IgD-negative memory B cell (primary cell): ENCODE measurements around the gene GSTT4. TPM values are rescaled to one million over a fixed set of nuclear protein-coding genes. Genes with fewer than 3 reads are reported as not detected.
"Not testable (repeated sequence)": the region's sequence is repeated elsewhere in the genome, so short reads cannot be mapped to it uniquely, and the experiment has no call there.

Experiments used
- H3K27ac Mint-ChIP-seq, 3 donors: one replicate each; pipeline ENCODE4 v1.8.0; 2020 to 2022; ENCODE audit warnings: mild to moderate bottlenecking in 3 of 3, mixed read lengths in 3 of 3, moderate library complexity in 1 of 3
- H3K27me3 Mint-ChIP-seq: one replicate; pipeline ENCODE4 v1.8.0; 2021; ENCODE audit warnings: mixed read lengths
- H3K36me3 Mint-ChIP-seq: one replicate; pipeline ENCODE4 v1.8.0; 2020; ENCODE audit warnings: mild to moderate bottlenecking, mixed read lengths
- H3K4me1 Mint-ChIP-seq, 3 donors: one replicate each; pipeline ENCODE4 v1.8.0; 2020 to 2022; ENCODE audit warnings: mixed read lengths in 3 of 3, mild to moderate bottlenecking in 1 of 3
- H3K4me3 Mint-ChIP-seq, 4 donors: one replicate each; pipeline ENCODE4 v1.8.0; 2020 to 2022; ENCODE audit warnings: mild to moderate bottlenecking in 4 of 4, mixed read lengths in 4 of 4, moderate library complexity in 3 of 4
- H3K9me3 Mint-ChIP-seq, 3 donors: one replicate each; pipeline ENCODE4 v1.8.0; 2020 to 2021; ENCODE audit warnings: mixed read lengths in 3 of 3, mild to moderate bottlenecking in 1 of 3
- polyA plus RNA-seq: library from polyadenylated mRNA; unstranded; fragments of 300-500 nt; fragmentation: Illumina TruSeq; gene quantifications from one replicate; pipeline ENCODE4 v1.2.3, GENCODE V29; 2021

The GSTT4 gene
- polyA plus RNA-seq: not detected

DNA sequence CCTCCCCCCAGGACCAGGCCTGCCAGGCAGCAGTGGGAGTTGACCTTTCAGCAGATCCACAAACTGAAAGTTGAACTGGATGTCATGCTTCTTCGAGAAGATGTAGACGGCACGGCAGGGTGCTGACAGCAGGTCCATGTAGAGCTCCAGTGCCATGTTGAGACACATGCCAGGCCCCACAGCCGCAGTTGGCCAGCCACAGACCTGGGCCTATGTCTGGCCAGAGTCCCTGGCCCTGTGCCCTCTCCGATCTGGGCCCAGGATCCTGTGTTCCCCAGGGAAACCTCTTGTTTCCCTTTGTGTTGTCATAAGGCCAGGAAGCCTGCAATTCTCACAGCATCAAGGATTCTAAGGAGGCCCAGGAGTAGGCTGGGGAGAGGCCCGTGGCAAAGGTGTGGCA lies at the start of gene GSTT4:
Gene GSTT4 (minus strand): TSS at position 253 of the 400 bp plus-strand sequence. CDS start 97 bp downstream, at position 156.
- no peaks in the 10 kb centered on the region for H3K27me3 Mint-ChIP-seq

DNA sequence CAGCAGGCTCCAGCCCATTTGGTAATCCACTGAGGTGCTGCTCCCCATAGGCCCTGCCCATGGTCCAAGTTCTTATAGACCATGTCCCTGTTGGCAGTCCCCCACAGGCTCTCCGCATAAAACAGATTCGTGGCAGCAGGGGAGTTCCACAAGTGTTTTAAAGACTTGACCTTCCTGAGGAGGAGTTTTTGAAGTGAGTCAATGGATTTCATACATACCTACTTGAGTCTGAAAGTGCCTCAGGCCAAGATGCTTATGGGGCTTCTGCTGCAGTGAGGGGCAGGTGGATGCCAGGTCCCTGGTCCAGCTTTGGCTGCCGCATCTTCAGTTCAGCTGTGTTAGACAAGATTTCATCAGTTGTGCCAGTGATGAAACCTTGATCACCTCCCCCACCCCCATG lies 49.1 kb upstream of the GSTT4 start:
- no peaks in the 10 kb centered on the region for H3K9me3 Mint-ChIP-seq
- no peak overlapping the region for H3K27ac Mint-ChIP-seq
- peaks cover 0 to 7% (median 3%) of the 10 kb centered on the region in 3 donors for H3K4me1 Mint-ChIP-seq
- H3K36me3 Mint-ChIP-seq: peaks cover under 1% of the 10 kb centered on the region
- H3K4me3 Mint-ChIP-seq: no peak overlapping the region
- H3K27me3 Mint-ChIP-seq: no peaks in the 10 kb centered on the region

More for the DNA sequence above, at the start of gene GSTT4:
- Mint-ChIP-seq H3K4me3 (no peak within 1 kb of the TSS), H3K36me3 (peaks cover 3% of the 10 kb centered on the region), H3K9me3 (no peaks in the 10 kb centered on the region), H3K4me1 (peaks cover 0 to 2% (median under 1%) of the 10 kb centered on the region in 3 donors), H3K27ac (peak within 1 kb of the TSS in 1 of 3 donors; percentile 11)

DNA sequence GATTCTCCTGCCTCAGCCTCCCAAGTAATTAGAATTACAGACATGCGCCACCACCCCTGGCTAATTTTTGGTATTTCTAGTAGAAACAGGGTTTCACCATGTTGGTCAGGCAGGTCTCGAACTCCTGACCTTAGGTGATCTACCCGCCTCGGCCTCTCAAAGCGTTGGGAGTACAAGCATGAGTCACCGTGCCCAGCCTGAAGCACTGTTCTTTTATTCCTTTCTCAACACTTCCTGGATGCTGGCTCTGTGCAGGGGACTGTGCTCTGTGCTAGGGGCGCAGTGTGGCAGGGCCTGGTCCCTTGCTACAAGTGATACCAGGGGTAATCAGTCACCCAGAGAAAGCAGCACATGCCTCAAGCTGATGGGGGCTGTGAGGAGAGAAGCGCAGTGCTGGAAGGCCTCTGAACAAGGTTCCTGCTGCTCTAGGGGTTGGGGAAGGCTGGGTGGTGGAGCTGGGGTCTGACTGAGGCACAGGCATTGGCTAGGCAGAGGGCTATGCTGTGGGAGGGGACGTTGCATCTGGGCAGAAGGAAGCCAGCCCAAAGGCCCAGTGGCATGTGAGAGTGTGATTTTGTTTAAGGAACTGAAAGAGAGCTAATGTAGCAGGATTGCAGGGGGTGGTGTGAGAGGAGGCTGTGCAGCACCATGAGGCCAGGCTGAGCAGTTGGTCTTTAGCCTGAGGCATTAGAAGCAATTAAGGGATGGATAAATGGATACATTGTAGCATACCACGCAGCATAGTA lies 48.4 kb upstream of the GSTT4 start:
- Mint-ChIP-seq H3K36me3 (no peaks in the 10 kb centered on the region), H3K9me3 (no peaks in the 10 kb centered on the region), H3K27me3 (no peaks in the 10 kb centered on the region), H3K27ac (no peak overlapping the region), H3K4me3 (no peak overlapping the region), H3K4me1 (peaks cover 0 to 7% (median 3%) of the 10 kb centered on the region in 3 donors)

DNA sequence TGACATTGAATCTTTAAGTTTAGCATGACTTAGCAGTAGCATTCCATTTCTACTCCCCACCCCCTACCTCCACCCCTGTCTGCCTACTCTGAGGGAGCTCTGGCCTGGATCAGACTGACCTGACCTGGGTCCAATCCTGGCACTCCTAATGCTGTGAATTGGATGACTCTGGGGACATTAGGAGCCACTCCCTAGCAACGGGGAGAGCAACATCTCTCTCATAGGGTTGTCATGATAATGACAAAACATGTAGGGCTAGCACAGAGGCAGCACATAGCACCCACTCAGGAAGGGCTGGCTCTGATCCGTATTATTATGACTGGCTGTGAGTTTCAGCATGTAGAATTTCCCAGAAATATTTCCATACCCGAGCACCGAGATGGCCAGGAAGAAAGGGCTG lies 46.3 kb upstream of the GSTT4 start:
- no peaks in the 10 kb centered on the region for H3K36me3 Mint-ChIP-seq
- no peaks in the 10 kb centered on the region for H3K27me3 Mint-ChIP-seq
- H3K4me1 Mint-ChIP-seq: peaks cover 0 to 7% (median 3%) of the 10 kb centered on the region in 3 donors
- H3K9me3 Mint-ChIP-seq: no peaks in the 10 kb centered on the region
- H3K4me3 Mint-ChIP-seq: no peak overlapping the region
- H3K27ac Mint-ChIP-seq: peak overlapping the region in 1 of 3 donors; percentile 79

DNA sequence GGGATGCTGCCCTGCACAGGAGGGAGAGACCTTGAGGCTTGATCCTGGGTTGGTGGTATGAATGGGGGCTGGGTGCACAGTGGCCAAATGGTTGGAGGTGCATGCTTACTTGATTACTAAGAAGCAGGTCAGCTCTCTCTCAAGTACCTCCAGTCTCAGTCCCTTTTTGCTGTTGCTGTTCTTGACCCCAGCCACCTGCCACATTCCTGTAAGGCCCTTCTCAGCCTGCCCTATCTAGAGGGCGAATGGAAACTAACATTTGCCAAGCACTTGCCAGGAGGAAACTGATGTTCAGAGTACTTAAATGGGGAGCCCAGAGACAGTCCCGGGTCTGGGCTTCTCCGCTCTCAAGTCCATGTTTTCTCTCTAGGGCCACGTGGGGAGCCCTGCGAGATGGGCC lies 45.8 kb upstream of the GSTT4 start:
- peaks cover 0 to 7% (median 3%) of the 10 kb centered on the region in 3 donors for H3K4me1 Mint-ChIP-seq
- no peaks in the 10 kb centered on the region for H3K9me3 Mint-ChIP-seq
- H3K27me3 Mint-ChIP-seq: no peaks in the 10 kb centered on the region
- H3K36me3 Mint-ChIP-seq: peaks cover 1% of the 10 kb centered on the region
- H3K4me3 Mint-ChIP-seq: no peak overlapping the region
- H3K27ac Mint-ChIP-seq: no peak overlapping the region

DNA sequence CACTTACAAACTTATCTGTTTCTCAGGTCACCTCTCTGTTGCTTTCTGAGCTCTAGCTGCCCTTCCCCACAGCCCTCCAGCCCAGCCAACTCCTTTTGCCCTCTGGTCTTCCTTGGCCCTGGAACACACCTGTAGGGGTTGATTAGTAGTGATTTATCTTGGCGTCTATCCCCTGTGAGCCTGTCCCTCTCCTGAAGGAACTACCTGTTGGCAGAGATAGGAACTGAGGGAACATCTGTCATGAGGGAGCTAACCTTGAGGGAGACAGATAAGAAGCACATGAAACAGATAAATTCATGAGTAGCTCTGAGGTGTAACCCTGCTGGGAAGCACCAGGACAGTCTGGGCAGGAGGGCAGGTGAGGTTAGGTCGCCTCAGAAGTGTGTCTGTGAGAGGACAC lies 44.7 kb upstream of the GSTT4 start:
- H3K36me3 Mint-ChIP-seq: peaks cover 2% of the 10 kb centered on the region
- H3K4me3 Mint-ChIP-seq: no peak overlapping the region
- H3K27ac Mint-ChIP-seq: no peak overlapping the region
- H3K9me3 Mint-ChIP-seq: no peaks in the 10 kb centered on the region
- peaks cover 0 to 7% (median 0%) of the 10 kb centered on the region in 3 donors for H3K4me1 Mint-ChIP-seq
- no peaks in the 10 kb centered on the region for H3K27me3 Mint-ChIP-seq

DNA sequence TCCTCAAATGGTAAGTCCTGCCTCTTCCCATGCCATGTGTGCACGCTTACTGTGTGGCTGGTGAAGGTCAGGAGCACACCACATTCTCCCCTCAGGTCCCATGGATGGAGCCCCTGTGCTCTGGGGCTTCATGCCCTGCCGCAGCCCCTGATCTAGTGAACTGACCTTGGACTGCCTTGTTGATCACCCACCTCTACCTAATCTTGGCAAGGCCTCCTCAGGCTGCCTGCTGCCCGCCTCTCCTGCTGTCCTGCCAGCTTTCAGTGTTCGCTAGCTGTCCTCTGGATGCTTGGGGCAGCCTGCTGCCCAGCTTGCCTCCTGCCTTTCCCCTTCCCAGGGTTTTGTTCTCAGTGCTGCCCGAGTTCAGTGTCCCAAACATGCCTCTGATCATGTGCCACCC lies 44.0 kb upstream of the GSTT4 start:
- Mint-ChIP-seq H3K36me3 (peaks cover 2% of the 10 kb centered on the region), H3K4me3 (no peak overlapping the region), H3K27ac (no peak overlapping the region), H3K9me3 (no peaks in the 10 kb centered on the region), H3K27me3 (no peaks in the 10 kb centered on the region), H3K4me1 (peaks cover under 1 to 7% (median 5%) of the 10 kb centered on the region in 3 donors)

DNA sequence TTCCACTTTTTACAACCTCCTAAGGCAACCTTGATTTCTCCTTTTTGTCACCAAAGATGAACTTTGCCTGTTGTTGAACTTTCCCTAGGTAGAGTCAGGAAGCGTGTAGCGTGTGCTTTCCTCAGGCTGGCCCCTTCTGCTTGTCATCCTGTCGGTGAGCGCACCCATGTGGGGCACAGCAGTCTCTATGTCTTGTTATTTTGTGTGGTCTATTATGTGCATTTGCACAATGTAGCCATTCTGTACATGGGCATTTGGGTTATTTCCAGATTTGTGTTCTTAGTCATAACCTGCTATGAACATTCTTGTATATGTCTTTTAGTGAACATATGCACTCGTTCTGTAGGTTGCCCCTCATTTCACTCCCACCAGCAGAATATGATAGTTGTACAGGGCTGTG lies 40.8 kb upstream of the GSTT4 start:
- no peak overlapping the region for H3K27ac Mint-ChIP-seq
- peaks cover 4% of the 10 kb centered on the region for H3K36me3 Mint-ChIP-seq
- no peaks in the 10 kb centered on the region for H3K27me3 Mint-ChIP-seq
- no peak overlapping the region for H3K4me3 Mint-ChIP-seq
- peaks cover 0 to 6% (median 3%) of the 10 kb centered on the region in 3 donors for H3K4me1 Mint-ChIP-seq
- no peaks in the 10 kb centered on the region for H3K9me3 Mint-ChIP-seq

DNA sequence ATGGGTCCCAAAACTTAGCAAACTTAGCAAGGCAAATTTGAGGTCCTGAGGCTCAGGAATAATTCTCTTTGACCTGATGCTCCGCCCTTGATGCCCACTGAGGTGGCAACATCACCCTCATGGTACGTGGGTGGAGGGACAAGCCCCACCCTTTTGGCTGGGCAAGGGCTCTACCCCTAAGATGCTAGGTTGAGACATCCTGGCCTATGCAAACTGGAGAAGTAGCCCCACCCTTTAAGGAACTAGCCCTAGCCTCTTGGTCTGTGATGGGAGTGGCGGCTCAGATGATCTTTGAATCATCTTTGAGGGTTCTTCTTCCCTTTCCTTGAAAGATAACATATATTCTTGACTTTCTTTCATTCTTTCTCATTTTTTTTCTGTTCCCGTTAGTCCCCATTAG lies 38.7 kb upstream of the GSTT4 start:
- Mint-ChIP-seq H3K36me3 (peaks cover 4% of the 10 kb centered on the region), H3K4me3 (no peak overlapping the region), H3K9me3 (no peaks in the 10 kb centered on the region), H3K4me1 (peaks cover 0 to 6% (median 3%) of the 10 kb centered on the region in 3 donors), H3K27ac (no peak overlapping the region), H3K27me3 (no peaks in the 10 kb centered on the region)

DNA sequence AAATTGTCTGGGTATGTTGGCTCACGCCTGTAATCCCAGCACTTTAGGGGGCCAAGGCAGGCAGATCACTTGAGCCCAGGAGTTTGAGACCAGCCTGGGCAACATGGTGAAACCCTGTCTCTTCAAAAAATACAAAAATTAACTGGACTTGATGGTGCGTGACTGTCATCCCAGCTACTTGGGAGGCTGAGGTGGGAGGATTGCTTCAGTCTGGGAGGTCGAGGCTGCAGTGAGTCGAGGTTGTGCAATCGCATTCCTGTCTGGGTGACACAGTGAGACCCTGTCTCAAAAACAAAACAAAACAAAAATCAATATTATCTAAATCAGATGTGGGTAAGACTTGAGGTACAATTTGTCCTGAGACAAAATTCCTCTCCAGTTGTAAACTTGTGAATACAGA lies 38.2 kb upstream of the GSTT4 start:
- not testable (repeated sequence) for H3K27me3 Mint-ChIP-seq, H3K27ac Mint-ChIP-seq, H3K9me3 Mint-ChIP-seq, H3K4me3 Mint-ChIP-seq, H3K4me1 Mint-ChIP-seq, H3K36me3 Mint-ChIP-seq

DNA sequence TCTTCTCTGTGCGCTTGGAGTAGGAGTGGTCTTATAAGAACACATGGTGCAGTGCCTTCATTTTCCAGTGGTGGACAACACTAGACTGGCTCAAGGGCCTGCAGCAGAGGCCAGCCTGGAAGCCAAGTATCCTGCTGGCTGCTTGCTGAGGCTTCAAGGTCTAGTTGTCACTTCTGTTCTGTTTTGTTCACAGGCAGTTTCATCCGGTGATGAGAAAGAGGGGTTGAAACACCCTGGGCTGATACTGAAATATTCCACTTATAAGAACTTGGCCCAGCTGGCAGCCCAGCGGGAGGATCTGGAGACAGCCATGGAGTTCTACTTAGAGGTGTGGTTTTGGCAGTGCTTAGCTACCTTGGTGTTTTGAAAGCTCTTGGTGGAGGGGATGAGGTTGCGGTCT lies 35.7 kb upstream of the GSTT4 start:
- no peak overlapping the region for H3K27ac Mint-ChIP-seq
- no peaks in the 10 kb centered on the region for H3K27me3 Mint-ChIP-seq
- no peaks in the 10 kb centered on the region for H3K9me3 Mint-ChIP-seq
- peak overlapping the region in 1 of 4 donors; percentile 9 for H3K4me3 Mint-ChIP-seq
- peaks cover 5% of the 10 kb centered on the region for H3K36me3 Mint-ChIP-seq
- peaks cover 0 to 6% (median 3%) of the 10 kb centered on the region in 3 donors for H3K4me1 Mint-ChIP-seq

DNA sequence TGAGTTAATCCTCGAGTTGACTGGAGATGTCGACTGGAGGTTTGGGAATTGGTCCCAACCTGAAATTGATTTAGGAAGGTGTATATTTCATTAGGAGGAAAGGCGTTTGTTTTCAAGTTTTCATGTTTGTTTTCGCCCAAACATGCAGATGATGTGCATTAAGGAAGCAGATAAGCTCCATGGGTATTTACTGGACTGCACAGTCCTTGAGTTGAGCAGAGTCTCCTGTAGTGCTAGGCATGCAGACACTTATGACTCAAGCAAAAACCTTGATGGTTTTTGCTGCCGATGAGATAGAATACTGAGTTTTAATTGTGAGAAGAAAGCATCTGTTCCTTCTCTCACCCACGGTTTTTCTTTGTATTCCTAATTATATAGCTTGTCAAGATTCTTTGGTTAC lies 33.8 kb upstream of the GSTT4 start:
- Mint-ChIP-seq H3K27ac (peak overlapping the region in 1 of 3 donors; percentile 65), H3K9me3 (no peaks in the 10 kb centered on the region), H3K4me1 (peaks cover 0 to 2% (median 0%) of the 10 kb centered on the region in 3 donors), H3K27me3 (no peaks in the 10 kb centered on the region), H3K4me3 (peak overlapping the region in 1 of 4 donors; percentile 29), H3K36me3 (peaks cover 5% of the 10 kb centered on the region)

DNA sequence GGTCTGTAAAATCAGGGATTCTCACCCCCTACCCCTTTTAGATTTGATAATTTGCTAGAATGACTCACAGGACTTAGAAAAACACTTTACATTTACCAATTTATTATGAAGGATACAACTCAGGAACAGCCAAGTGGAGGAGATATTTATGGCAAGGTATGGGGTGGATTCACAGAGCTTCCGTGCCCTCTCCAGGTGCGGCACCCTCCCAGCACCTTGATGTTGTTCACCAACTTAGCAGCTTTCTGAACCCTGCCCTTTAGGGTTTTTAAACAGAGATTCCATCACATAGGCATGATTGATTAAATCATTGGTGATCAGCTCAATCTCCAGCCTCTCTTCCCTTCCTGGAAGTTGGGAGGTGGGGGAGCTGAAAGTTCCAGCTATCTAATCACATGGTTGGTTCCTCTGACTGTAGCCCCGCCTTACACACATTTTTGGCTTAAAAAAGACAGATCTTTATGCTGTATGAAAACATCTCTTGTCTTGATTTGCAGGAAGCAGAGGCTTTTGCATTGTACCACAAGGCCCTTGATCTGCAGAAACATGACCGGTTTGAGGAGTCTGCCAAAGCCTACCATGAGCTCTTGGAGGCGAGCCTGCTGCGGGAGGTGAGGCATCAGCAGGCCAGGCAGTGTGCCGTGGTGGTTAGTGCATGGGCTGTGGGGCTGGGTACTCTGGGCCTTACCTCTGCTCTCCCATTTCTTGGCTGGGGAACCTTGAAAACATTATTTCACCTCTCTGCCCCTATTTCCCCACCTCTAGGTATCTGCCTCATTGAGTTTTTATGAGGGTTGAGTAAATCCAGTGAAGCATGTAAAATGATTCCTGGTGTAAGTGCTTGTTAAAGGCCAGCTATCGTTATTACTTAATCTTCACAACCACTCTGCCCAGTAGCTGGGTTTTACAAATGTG lies 32.9 kb upstream of the GSTT4 start:
- H3K4me1 Mint-ChIP-seq: peaks cover 0 to 1% (median 0%) of the 10 kb centered on the region in 3 donors
- H3K27me3 Mint-ChIP-seq: no peaks in the 10 kb centered on the region
- H3K4me3 Mint-ChIP-seq: no peak overlapping the region
- peaks cover 6% of the 10 kb centered on the region for H3K36me3 Mint-ChIP-seq
- no peak overlapping the region for H3K27ac Mint-ChIP-seq
- H3K9me3 Mint-ChIP-seq: no peaks in the 10 kb centered on the region

DNA sequence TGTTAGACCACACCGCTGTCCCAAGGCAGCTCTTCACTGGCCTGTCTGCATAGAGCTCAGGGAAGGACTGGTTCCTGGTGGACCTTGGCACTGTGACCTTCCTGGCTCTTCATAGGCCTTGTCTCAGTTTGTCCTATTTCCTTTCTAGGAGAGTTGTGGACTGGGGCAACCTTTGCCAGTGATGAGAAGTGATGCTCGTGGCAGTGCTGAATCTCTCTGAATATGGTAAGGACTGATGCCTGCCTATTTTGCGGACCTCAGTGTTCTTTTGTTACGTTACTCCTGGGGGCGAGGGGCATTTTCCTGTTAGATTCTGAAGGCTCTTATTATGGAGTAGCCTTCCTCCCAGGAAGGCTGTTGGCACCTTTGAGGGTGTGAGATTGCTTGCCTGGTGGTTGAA lies 30.0 kb upstream of the GSTT4 start:
- no peak overlapping the region for H3K4me3 Mint-ChIP-seq
- peaks cover 0 to 6% (median 1%) of the 10 kb centered on the region in 3 donors for H3K4me1 Mint-ChIP-seq
- H3K27ac Mint-ChIP-seq: no peak overlapping the region

DNA sequence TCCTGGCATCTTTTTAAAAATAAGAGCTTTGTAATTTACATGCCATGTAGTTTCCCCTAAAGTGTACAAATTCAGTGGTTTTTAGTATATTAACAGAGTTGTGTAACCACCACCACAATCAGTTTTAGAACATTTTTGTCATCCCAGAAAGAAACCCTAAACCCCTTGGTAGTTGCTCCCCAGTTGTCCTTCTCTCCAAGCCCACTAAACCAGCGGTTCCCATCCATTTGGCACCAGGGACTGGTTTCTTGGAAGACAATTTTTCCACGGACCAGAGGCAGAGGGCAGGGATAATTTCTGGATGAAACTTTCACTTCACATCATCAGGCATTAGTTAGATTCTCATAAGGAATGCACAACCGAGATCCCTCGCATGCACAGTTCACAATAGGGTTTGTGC lies 28.5 kb upstream of the GSTT4 start:
- Mint-ChIP-seq H3K4me3 (no peak overlapping the region), H3K4me1 (peaks cover under 1 to 6% (median 4%) of the 10 kb centered on the region in 3 donors)

More for the DNA sequence above, 30.0 kb upstream of the GSTT4 start:
- H3K36me3 Mint-ChIP-seq: peaks cover 4% of the 10 kb centered on the region
- H3K27me3 Mint-ChIP-seq: no peaks in the 10 kb centered on the region
- no peaks in the 10 kb centered on the region for H3K9me3 Mint-ChIP-seq

More for the DNA sequence above, 28.5 kb upstream of the GSTT4 start:
- Mint-ChIP-seq H3K27me3 (no peaks in the 10 kb centered on the region), H3K36me3 (peaks cover 3% of the 10 kb centered on the region), H3K9me3 (no peaks in the 10 kb centered on the region), H3K27ac (no peak overlapping the region)
